HG03442 (cell line): ENCODE data around the gene MTHFR.

ENCODE experiments used
- ATAC-seq: cut with Tn5 transposase; IDR thresholded peaks from one replicate; pipeline ENCODE4 v1.9.1; 2021; ENCODE audit warnings: mild to moderate bottlenecking, moderate library complexity; ENCODE audit not compliant: unreplicated experiment

The MTHFR gene

DNA sequence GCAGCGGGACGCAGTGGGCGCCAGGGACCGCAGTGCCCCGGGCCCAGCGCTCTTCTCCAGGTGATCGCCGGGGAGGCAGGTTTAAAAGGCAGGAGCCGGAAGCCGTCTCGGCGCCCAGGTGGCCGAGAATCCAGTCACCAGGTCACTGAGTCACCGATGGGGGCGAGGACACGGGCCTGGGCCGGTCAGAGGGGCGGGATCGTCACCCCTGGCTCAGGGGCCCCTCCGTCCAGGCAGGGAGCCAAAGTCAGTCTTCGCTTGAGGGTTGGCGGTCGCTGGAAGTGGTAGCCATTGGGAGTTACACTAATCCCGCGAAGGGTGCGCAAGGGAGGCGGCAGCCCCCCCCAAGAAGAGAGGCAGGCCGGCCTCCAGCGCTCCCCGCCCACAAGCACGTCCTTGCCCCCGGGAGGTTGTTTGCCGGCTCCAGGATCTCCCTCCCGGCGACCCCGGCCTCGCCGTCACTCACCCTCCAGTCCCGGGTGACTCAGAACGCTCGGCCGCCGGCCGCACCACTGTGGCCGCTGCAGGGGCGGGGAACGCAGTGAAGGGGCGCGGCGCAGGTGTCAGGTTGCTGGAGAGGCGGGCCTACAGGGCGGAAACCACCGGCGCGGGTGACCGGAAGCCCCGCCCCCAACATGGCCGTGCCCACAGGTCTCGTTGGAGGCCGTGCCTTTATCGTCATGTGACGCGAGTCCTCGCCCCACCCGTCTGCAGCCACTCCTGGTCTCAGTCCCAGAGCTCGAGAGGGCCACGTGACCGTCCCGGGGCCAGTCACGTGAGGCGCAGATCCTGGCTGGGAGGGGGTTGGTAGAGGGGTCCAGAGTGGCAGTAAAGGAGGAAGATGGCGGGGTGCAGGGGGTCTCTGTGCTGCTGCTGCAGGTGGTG lies at the start of gene MTHFR, which contains the start of gene CLCN6:
TSS of gene MTHFR (minus strand) at position 543 of the 885 bp plus-strand sequence. CDS start 2,848 bp downstream, outside the sequence.
TSS of gene CLCN6 (plus strand) at position 770 of the 885 bp plus-strand sequence. CDS start at position 842, 72 bp downstream.
- ATAC-seq: peak; percentile 82

DNA sequence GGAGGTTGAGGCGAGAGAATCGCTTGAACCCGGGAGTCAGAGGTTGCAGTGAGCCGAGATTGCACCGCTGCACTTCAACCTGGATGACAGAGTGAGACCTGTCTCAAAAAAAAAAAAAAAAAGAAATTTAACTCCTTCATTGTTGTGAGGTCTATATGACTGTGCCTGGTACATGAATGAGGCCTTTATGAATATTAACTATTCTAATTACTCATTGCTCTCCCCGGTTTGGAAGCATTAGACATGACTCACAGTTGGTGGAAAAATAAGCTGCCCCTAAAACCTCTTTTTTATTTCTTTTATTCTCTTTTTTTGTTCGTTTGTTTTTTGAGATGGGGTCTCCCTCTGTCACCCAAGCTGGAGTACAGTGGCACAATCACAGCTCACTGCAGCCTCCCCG lies 49.7 kb upstream of the MTHFR start:
- ATAC-seq: no peak

DNA sequence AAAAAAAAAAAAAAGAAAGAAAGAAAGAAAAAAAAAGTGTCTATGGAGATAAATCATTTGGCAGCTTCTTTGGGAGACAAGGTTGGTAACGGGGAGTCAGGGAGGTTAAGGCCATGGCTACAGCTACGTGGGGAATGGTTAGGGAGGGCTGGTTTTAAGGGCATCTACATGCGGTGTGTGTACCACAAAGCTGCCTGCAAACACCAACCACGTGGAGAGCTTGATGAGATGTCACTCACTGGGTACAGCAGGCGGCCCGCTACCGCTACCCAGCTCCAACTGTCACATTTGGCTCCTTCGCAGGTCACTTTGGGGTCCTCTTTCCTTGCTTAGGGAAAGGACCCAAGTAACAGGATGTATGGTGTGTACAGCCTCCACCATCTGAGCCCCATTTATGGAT lies 48.8 kb upstream of the MTHFR start:
- no peak for ATAC-seq

DNA sequence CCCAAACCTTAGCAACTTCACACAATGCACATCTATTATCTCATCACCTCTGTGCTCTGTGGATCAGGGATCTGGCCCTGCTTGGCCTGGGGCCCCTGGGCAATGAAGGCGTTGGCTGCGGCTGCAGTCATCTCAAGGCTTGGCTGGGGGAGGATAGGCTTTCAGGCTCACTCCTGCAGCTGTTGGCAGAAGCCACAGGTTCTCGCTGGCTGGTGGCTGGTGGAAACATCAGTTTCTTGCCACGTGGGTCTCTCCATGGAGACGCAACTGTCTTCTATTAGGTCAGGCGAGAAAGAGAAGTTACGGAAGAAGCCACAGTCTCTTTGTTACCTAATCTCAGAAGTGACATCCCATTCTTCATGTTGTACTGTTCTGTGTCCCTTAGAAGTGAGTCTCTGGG lies 45.4 kb upstream of the MTHFR start:
- no peak for ATAC-seq

DNA sequence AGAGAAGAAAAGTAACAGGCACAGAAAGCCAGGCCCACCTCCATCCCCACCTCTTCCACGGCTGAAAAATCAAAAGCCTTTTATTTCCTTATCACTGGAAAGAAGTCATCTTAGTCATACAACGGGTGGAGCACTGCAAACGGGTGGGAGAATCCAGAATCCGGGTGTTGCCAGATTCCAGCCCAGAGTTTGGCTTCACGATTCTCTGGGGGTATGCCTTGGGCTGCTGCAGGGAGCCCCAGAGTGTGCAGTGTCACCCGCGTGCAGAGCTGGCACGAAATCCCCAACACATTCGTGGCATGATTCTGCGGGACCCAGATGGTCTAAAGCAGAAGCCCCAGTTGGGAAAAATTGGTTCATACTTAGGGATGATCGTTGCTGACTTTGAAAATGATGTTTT lies 44.4 kb upstream of the MTHFR start:
- no peak for ATAC-seq

DNA sequence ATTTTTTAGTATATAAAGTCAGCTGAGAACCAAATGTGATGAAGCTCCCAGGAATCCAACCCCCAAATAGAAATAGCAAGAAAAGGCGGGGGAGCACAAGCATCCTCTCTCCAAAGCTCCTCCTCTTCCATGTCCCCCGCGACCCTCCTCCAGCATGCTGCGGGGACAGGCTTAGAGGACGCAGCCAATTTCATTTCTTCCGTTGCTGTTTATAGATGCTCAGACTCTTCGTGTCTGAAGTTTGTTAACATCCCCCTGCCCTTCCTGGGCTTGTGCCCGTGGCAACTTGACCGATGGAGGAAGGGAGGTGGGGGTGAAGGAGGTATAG lies 42.6 kb upstream of the MTHFR start:
- ATAC-seq: no peak

DNA sequence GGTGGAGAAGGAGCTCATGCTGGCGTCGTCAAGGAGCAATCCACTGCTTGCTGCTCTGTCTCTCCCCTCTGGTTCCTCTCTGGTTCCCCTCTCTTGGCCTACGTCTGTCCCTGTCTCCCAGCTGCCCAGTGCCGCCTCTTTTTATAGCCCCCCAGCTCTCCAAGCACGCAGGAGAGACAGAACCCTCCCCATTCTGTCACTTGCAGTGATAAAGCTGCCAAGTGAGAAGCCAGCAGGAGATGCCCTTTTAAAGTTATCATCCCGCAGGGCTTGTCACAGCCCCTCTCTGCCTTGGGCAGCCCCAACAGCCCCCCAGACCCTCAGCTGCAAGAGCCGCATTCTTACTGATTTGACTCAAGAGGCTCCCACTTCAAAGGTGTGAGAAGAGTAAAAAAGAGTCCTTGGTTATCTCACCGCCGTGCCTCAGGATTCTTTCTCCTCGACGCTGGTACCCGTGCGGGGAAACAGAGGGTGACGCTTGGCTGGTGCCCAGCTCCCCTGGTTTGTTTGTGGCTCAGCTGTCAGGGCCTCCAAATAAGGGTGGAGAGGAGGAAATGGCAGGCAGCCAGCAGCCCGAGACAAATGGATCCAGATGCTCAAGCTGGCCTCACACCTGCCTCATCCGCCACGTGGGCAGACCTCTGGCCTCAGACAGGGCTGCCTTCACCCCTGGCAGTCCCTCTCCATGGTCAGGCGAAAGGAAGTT lies 42.1 kb upstream of the MTHFR start, which contains the start of gene NPPA:
TSS of gene NPPA (minus strand) at position 117 of the 706 bp plus-strand sequence. CDS start at position 18, 99 bp downstream.
- no peak for ATAC-seq

DNA sequence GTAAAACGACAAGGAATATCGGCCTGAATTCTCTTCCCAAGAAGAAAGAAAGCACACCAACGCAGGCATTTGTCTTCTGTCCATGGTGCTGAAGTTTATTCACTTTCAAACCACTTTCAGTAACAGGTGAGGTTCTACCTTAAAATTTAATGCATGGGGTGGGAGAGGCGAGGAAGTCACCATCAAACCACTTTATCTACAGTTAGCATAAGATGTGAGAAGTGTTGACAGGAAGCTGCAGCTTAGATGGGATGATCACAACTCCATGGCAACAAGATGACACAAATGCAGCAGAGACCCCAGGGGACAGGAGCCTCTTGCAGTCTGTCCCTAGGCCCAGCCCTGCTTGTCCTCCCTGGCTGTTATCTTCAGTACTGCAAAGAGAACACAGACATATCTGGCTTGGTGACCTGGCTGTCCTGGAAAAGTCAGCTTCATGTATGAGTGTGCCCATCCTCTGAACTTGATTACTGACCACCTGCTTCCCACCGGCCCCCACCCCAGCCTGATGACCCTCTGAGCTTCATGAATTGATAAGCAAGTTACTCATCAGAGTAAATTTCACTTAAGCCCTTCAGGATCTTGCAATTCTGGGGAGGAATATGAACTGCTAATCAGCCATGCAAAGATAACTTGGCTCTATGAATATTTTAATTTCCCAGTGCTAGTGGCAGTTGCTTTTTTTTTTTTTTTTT lies 40.0 kb upstream of the MTHFR start:
- ATAC-seq: no peak

DNA sequence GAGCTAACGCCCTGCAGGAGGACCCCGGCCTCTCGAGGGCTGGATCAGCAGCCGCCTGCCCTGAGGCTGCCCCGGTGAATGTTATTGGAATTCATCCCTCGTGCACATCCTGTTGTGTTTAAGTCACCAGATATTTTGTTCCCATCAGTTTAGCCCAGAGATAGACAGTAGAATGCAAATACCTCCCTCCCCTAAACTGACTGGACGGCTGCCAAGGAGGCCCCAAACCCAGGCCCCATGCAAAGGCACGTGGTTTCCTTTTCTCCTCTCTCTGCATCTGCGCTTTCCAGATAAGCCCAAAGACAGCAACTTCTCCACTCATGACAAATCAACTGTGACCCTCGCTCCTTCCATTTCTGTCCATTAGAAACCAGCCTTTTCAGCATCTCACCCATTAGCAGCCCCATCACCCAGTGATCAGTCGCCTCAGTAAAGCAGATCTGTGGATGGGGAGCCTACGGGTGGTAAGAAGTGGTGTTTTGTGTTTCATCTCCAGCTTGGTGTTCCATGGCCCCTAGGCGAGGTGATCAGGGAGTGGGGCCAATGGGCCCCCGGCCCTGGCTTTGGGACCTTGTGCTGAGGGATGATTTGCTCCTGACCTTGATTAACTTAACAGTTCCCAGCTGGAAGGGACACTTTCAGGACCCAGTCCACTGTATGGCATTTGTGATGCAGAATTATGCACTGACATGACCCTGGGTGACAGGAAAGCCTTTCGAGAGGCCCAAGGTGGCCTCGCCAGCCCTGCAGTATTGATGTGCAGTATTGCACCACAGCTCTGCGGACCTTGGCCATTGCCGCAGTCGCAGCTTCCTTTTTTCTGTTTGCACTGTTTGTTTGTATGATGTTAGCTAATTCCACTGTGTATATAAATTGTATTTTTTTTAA lies 36.6 kb upstream of the MTHFR start:
- no peak for ATAC-seq

DNA sequence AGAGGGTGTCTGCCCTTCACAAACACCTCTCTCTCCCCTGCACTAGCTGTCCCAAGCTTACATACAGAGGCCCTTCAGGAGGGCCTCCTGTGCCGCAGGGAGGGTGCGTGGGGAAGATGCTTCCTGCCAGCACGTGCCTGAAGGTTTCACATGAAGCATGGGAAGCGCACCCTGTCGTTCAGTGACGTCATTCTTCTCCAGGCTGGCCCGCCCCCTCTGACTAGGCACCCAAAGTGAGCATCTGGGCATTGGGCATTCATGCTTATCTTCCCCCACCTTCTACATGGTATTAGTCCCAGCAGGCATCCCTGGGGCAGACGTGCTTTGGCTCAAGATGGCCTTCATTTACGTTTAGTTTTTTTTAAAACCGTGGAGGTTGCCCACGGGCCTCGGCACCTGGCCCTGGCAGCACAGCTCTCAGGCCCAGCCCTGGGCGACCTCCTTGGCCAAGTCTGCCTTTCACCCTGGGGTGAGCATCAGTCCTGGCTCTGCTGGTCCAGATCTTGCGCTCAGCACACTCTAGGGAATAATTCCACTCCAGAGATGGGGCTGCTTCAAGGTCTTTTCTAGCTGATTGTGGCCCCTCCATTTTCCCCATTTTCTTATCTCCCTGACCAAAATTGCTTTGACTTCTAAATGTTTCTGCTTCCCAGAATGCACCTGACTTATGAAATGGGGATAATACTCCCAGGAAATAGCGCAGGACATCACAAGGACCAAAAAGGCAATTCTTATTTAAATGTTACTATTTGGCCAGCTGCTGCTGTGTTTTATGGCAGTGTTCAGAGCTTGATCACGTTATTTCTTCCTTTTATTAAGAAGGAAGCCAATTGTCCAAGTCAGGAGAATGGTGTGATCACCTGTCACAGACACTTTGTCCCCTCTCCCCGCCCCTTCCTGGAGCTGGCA lies 35.7 kb upstream of the MTHFR start:
- ATAC-seq: no peak

DNA sequence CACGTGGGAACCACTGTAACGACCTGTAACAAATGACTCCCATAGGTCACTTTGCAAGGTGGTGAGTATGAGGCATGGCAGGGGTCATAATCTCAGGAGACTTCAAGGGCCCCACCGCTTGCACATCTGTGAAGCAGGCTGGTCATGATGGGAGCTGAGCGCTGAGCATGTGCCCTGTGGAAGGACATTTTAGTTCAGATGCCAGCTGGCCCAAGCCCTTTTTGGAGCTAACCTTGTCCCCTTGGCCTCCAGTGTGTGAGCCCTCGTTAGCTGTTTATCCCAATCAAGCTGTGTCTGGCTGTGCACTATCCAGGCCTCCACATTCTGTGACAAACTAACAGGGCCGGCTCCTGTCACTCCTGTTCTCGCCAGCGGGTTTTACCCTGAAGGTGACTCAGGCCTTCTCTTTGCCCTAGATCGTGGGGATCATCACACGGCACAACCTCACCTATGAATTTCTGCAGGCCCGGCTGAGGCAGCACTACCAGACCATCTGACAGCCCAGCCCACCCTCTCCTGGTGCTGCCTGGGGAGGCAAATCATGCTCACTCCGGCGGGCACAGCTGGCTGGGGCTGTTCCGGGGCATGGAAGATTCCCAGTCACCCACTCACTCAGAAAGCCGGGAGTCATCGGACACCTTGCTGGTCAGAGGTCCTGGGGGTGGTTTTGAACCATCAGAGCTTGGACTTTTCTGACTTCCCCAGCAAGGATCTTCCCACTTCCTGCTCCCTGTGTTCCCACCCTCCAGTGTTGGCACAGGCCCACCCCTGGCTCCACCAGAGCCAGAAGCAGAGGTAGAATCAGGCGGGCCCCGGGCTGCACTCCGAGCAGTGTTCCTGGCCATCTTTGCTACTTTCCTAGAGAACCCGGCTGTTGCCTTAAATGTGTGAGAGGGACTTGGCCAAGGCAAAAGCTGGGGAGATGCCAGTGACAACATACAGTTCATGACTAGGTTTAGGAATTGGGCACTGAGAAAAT lies 34.3 kb upstream of the MTHFR start:
- no peak for ATAC-seq

DNA sequence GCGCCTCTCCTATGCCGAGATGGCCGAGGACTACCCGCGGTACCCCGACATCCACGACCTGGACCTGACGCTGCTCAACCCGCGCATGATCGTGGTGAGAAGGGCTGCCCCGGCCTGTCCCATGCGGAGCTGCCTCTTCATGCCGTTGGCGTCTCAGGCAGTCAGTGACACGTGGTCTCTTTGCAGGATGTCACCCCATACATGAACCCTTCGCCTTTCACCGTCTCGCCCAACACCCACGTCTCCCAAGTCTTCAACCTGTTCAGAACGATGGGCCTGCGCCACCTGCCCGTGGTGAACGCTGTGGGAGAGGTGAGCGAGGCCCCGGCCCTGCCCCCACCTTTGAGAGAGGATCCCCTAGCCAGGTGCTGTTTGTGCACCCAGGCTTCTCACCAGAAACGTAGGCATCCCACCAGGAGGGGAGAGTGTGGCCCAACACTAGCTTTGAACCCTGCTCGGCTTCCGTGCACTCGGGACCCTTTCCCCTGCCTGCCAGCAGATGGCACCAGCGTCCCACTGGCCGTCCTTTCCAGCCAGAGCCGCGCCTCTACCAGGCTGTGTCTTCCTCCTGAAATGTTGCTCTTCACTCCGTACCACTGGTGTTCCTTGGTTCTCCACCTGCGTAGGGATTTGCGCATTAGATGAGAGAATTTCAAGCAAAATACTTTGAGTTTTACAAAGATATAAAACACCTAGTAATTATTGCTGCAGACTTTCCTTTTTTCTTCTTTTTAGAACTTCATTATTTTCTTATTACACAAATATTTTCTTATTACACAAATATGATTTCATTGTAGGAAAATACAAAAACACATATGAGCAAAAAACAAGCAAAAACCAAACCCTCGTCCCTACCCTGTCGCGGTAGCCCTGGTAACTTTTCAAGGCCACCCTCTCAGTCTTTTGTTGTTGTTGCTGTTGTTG lies 32.8 kb upstream of the MTHFR start:
- no peak for ATAC-seq

DNA sequence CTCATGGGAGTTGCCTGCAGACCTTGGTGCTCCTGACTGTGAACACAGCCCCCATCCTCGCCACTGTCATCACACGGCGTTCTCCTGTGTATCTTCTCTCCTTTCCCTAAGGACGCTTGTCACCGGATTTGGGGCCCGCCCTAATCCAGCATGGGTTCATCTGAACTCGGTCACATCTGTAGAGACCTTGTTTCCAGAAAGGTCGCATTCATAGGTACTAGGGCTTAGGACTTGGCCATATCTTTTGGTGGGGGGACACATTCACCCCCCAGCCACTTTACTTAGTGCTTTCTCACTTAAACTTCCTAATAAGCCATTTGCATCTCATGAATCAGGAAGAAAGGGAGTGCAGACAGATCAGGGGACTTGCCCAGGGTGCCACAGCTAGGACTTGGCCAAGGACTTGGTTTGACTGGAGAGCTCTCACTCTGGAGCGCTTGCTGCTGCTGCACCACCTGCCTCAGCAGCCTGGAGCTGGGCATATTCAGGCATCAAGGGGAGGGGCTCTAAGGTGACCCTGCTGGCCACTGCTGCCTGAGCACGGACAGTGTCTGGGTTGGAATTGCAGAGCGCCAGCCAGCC lies 32.1 kb upstream of the MTHFR start:
- ATAC-seq: no peak

DNA sequence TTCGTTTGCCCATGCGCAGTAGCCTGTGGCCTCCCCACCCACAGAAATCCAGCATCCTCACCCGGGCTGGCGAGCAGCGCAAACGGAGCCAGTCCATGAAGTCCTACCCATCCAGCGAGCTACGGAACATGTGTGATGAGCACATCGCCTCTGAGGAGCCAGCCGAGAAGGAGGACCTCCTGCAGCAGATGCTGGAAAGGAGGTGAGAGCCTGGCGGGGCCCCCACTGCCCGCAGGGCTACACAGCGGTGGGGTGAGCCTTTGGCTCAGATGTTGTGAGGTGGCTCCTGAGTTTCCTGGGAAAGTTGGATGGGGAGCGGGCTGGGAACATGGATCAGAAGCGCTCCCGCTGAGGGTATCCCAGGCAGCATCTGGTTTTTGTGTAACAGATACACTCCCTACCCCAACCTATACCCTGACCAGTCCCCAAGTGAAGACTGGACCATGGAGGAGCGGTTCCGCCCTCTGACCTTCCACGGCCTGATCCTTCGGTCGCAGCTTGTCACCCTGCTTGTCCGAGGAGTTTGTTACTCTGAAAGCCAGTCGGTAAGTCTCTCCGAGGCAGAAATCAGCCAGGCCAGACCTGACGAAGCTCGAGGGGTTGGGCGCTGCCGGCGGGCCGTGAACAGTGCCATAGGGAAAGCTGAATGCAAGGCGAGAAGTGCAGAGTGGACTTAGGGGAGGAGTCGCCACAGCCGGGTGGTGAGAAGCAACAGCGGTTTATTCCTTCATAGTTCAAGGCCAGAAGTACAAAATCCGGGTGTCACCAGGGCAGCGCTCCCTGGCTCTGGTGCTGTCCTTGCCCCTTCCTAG lies 31.4 kb upstream of the MTHFR start:
- ATAC-seq: no peak

DNA sequence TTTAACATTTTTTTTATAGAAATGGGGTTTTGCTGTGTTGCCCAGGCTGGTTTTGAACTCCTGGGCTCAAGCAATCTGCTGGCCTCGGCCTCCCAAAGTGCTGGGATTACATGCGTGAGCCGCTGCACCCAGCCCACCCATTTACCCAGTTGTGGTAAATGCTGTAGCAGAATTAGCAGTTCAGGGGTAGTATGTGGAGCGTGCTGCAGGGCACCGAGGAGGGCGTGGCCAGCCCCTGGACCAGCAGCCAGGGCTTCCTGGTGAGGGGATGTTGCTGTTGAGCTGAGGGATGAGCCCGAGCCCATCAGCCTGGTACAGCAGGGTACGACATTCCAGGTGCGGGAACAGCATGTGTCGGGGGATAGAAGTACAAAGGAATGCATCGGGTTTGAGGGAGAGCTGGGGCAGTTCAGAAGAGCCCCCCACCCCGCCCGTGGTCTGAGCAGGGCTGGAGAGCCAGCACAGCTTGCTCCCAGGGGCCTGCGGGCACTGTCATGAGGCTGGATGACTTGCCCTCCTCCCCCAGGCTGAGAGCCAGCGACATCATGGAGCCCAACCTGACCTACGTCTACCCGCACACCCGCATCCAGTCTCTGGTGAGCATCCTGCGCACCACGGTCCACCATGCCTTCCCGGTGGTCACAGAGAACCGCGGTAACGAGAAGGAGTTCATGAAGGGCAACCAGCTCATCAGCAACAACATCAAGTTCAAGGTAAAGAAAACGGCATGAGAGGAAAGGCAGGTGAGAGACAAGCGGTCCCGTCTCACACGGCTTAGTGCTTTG lies 29.9 kb upstream of the MTHFR start:
- ATAC-seq: no peak
